Measurements from ENCODE around the gene SLC25A38.

DNA sequence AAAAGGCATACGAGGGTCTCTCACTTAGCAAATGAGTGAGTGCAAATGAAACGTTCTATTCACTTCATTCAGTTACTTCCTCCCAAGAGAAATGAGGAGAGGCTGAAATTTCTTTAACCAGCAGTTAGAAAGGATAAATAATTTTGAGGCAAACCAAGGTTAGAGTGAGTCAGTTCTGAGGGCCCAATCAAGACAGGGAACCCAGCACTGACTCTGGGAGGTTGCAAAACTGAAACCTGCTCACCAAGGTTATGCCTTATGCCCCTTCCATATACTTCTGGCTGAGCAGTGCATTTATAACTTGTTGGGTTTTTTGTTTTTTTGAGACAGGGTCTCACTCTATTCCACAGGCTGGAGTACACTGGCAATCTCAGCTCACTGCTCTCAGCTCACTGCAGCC, 18.8 kb downstream of the SLC25A38 start:
- TF ChIP-seq, protein P1, sequence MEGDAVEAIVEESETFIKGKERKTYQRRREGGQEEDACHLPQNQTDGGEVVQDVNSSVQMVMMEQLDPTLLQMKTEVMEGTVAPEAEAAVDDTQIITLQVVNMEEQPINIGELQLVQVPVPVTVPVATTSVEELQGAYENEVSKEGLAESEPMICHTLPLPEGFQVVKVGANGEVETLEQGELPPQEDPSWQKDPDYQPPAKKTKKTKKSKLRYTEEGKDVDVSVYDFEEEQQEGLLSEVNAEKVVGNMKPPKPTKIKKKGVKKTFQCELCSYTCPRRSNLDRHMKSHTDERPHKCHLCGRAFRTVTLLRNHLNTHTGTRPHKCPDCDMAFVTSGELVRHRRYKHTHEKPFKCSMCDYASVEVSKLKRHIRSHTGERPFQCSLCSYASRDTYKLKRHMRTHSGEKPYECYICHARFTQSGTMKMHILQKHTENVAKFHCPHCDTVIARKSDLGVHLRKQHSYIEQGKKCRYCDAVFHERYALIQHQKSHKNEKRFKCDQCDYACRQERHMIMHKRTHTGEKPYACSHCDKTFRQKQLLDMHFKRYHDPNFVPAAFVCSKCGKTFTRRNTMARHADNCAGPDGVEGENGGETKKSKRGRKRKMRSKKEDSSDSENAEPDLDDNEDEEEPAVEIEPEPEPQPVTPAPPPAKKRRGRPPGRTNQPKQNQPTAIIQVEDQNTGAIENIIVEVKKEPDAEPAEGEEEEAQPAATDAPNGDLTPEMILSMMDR (IDR thresholded peaks at IDR 0.05; ENCODE audit: low read depth, low read length, poor library complexity, severe bottlenecking) = no peak
- TF ChIP-seq EZH2phosphoT487 (IDR thresholded peaks at IDR 0.05; ENCODE audit: borderline replicate concordance, low read length) = no peak
